Prostate gland (tissue), 2 donors: Measurements from ENCODE around the gene FCMR.

Source experiments
- POLR2A ChIP-seq: fragments of 450-650 bp; IDR thresholded peaks from one replicate; pipeline ENCODE4 v1.6.1; 2016; ENCODE audit warnings: antibody characterized with exemption, mild to moderate bottlenecking
- TF ChIP-seq, protein P1 (sequence below), 4 experiments: fragments of 200-600 bp in 2 of 4; fragments of 450-650 bp in 2 of 4; sonication (generic) in 2 of 4; IDR thresholded peaks; 1 replicate in 3 of 4; 2 replicates in 1 of 4; pipeline ENCODE4 v1.5.1; 2016 to 2019; ENCODE audit warnings: antibody characterized with exemption in 4 of 4, mild to moderate bottlenecking in 2 of 4, moderate library complexity in 2 of 4

GRCh38 chr1:206925106-206925736, 3.5 kb upstream of the FCMR start:
- TF ChIP-seq, protein P1, sequence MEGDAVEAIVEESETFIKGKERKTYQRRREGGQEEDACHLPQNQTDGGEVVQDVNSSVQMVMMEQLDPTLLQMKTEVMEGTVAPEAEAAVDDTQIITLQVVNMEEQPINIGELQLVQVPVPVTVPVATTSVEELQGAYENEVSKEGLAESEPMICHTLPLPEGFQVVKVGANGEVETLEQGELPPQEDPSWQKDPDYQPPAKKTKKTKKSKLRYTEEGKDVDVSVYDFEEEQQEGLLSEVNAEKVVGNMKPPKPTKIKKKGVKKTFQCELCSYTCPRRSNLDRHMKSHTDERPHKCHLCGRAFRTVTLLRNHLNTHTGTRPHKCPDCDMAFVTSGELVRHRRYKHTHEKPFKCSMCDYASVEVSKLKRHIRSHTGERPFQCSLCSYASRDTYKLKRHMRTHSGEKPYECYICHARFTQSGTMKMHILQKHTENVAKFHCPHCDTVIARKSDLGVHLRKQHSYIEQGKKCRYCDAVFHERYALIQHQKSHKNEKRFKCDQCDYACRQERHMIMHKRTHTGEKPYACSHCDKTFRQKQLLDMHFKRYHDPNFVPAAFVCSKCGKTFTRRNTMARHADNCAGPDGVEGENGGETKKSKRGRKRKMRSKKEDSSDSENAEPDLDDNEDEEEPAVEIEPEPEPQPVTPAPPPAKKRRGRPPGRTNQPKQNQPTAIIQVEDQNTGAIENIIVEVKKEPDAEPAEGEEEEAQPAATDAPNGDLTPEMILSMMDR (IDR thresholded peaks at IDR 0.05) = no peak
- no peak for TF ChIP-seq POLR2A
